Epidermal melanocyte (primary cell): ENCODE data around the gene HNRNPH2.

Source experiments
- DNase-seq: peaks from one replicate; pipeline ENCODE4 v3.0.0; 2011; ENCODE audit warnings: low spot score; ENCODE audit not compliant: insufficient read length

Gene HNRNPH2

DNA sequence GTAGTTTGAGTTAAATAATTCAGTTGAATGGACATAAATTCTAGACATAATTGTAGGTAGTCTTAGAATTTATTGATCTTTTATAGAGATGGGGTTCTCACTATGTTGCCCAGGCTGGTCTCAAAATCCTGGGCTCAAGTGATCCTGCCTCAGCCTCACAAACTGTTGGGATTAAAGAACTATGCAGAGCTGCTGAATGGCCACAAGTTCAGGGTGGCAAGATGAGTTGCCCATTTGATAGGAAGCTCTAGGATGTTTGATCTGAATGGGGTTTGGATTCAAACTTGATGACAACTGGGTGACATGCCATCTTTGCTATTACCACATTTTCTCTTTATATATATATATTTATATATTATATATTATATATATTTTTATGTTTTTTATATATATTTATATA lies 13.7 kb upstream of the HNRNPH2 start:
- DNase-seq: no peak

GRCh38 chrX:101395789-101396188 lies 12.2 kb upstream of the HNRNPH2 start:
- no peak for DNase-seq

DNA sequence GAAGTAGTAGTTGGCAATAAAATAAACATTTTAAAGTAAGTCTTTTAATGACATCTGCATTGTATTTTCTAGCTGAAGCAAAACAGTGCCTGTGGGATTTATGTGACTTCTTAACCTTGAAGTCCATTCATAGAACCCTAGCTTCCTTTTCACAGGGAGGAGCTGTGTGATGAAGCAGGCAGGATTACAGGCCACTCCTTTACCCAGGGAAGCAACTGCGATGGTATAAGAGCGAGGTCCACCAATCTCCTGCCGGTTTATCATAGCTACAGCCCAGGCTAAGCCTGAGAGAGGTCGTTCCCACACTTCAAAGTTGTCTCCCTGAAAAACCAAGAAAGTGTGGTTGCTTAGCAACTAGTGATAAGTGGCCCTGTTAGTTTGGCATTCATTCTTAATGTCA lies 10.2 kb upstream of the HNRNPH2 start:
- no peak for DNase-seq

DNA sequence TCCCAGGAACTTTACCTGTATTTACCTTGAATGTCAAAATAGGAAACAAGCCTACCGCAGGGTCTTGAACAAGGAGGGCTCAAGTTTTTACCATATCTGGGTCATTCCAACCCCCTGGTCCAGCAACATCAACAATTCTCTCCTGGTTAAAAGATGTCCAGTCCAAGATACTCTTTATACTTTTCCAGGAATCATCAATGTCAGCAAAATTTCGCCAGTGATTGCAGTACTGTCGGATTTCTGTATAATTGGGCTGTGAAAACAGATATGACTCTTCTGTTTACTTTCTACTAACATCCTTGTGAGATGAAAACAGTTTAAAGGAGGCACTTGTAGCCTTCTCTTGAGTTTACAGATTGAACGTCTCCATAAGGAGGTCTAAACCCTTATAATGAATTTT lies 9.3 kb upstream of the HNRNPH2 start:
- DNase-seq: no peak

DNA sequence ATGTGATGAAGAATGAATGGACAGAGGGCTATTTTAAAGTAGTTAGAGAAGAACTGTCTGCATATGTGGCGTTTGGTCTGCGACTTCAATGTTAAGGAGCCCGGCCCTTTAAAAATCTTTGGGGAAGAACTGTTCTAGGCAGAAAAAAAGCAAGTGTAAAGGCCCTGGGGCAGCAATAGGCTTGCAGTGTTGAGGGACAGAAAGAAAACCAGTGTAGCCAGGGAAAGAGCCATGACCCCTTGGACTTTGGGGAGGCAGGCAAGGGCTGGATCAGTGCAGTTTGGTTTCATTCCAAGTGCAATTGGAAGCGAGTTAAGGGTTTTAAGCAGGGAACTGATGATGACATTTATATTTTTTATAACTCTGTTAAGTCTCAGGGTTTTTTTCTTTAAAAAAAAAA lies 8.2 kb upstream of the HNRNPH2 start:
- no peak for DNase-seq

- DNase-seq: no peak
Observed at GRCh38 chrX:101407167-101407747, 765 bp upstream of the HNRNPH2 start.

DNA sequence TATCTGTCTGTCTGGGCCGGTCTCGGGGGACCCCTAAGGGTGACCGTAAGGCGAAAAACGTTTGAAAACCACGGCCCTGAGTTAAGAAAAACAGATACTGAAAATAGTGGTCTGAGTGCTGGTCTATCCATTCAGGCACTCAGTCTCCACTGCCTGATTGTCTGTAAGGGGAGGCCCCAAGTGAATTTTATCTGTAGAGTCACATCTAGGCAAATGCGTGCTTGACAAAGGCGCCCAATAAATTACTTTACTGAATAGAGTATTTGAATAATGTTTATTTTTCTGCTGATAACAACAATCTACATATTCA lies 465 bp downstream of the HNRNPH2 start:
- DNase-seq: no peak

DNA sequence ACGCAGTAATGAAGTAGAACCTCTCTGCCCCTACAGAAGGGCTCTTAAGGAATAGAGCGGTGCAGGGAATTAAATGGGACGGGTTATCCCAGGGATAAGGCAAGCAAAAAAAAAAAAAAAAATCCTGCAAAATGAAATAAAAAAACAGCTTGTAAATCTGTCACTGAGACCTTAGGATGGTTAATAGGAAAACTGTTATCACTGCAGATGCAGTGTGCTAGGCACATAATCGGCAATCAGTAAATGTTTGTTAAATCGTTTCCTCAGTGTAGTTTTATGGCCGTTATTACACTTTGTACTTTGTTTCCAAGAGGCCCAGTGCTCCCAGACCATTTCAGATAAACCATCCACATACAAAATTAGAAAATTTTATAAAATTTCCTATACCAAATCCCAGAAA lies 1.0 kb downstream of the HNRNPH2 start:
- DNase-seq: no peak

DNA sequence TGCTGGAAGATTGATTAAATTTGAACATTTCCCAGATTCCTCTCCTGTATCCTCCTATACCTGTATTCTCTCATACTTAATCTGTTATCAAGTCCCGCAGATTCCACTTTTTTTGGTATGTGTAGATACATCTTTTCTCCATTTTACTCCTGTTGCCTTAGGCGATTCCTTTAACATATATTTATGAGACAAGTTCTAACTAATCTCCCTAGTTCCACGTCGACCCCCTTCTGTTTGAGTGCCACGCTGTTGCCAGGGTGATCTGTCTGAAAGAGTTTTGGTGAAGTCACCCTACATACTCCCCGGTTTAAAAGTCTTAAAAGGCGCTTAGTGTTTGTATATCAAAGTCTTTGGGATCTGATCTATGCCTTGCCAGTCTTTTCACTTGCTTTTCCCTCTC lies 2.4 kb downstream of the HNRNPH2 start:
- DNase-seq: no peak

- DNase-seq: no peak
Observed at GRCh38 chrX:101411984-101412383, 4.0 kb downstream of the HNRNPH2 start.

GRCh38 chrX:101415180-101416145 lies 7.4 kb downstream of the HNRNPH2 start:
- peak; percentile 26 for DNase-seq

DNA sequence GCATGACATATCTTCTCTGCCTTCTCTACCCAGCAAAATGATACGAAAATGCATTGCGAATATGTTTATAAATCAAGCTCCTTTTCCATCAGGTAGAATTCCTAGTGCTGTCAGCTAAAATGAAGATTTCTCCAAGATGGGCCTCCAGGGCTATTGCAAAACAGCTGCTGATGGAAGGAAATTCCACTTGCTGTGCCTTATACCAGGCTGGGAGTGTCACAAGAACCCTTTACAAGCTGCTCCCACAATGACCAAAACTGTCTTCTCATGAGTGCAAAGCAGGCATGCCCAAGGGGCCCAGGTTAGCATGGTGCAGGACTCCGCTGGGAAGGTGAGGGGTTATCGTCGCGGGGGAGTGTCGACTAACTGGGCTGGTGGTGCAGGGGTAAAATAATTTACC lies 8.7 kb downstream of the HNRNPH2 start:
- DNase-seq: no peak

- no peak for DNase-seq
Observed at GRCh38 chrX:101417190-101417589, 9.2 kb downstream of the HNRNPH2 start.

DNA sequence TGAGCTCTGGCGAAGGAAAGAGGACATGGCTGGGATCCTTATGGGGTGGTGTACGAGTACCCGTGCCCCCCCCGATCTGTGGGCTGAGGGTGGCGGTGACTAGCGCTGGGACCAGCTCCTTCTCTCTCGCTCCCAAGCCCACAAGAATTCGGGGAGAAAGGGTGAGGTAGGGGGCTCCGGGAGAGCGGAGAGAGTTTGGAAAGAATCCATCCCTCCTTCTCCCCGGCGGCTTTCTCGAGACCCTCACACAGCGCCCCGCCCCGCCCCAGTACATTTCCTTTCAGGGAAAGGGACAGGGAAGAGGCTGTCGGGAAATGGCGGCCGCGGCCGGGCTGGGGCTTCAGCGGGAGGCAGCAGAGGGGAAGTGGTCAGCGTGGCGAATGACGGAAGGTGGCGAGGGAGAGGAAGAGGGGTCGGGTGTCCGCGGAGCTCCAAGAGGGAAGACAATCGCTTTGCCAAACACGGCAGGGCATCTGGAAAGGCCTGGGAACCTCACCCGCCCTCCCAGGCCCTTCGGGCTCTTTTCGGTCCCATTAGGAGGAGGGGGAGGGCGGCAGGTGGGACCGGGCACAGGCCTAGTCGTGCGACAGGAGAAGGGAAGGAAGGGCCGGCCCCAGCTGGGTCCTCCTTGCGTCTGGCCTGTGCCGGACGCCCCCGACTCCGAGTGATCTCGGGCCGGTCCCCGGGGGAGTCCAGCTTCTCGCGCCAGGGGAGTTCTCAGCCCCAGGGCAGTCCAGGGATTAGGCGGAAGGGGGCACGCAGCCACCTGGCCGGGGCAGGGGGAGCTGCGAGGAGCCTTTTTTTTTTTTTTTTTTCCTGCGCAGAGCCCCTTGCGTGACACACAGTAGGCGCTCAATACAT lies 10.2 kb downstream of the HNRNPH2 start:
- DNase-seq: no peak

GRCh38 chrX:101419489-101419888 lies 11.5 kb downstream of the HNRNPH2 start:
- DNase-seq: no peak

- DNase-seq: no peak
Observed at GRCh38 chrX:101427954-101428353, 19.9 kb downstream of the HNRNPH2 start.

DNA sequence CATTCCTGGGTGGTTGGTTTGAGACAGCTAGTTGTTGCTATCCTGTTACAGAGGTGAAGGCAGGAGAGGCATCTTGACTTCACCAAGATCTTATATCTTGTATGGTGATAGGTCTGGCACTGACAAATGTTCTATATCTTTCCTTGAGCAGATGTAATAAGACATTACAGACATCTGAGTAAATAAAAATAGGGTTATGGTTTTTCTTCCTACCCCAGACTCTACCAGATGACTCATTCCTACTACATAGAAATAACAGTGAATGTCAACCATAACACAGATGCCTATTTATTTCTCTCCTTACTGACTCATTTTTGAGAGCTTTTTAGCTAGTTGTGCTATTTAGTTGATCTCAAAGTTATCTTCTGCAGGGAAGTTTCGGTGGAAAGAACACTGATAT lies 21.9 kb downstream of the HNRNPH2 start:
- DNase-seq: peak; percentile 17

DNA sequence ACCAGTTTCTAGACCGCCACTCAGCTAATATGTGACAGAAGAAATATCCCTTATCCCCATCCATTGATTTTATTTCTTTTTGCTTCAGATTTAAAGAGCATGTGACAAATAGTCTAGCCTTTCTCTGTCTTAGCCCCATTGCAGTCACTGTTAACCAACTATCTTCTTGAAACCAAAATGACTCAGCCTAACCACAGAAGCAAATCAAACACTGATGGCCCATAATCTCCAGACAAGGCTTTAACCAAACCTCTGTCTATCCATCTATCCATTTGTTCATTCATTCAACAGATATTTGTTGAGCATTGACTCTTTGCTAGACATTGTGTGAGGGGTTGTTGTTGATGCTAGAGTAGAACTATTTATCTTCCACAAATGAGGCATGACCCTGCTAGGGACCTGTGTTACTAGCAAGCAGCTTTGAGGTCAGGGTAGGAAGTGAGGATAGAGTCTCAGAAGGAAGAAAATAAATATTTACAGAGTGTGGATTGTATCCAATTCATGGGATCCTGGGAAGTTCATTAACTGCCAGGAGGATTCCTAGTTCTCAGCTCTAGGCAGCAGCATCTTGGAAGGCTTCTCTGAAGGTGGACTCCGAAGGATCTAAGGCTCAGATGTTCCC lies 22.5 kb downstream of the HNRNPH2 start:
- no peak for DNase-seq

GRCh38 chrX:101442085-101442484 lies 34.1 kb downstream of the HNRNPH2 start:
- no peak for DNase-seq

- DNase-seq: no peak
Observed at GRCh38 chrX:101449279-101449678, 41.3 kb downstream of the HNRNPH2 start.

DNA sequence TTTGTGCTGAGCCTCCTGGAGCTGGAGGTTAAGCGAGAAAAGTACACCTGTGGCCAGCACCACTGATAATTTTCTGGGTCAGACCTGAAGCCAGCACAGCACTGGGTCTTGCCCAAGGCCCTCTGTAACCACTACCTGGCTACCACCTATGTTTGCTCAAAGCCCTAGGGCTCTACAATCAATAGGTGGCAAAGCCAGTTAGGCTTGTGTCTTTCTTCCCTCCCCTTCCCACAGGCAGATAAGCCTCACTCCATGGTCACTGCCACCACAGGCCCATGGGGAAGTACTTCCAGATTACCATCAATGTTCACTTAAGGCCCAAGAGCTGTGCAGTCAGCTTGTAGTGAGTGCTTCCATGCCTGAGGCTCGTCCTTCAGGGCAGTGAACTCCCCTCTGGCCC lies 42.1 kb downstream of the HNRNPH2 start:
- no peak for DNase-seq

DNA sequence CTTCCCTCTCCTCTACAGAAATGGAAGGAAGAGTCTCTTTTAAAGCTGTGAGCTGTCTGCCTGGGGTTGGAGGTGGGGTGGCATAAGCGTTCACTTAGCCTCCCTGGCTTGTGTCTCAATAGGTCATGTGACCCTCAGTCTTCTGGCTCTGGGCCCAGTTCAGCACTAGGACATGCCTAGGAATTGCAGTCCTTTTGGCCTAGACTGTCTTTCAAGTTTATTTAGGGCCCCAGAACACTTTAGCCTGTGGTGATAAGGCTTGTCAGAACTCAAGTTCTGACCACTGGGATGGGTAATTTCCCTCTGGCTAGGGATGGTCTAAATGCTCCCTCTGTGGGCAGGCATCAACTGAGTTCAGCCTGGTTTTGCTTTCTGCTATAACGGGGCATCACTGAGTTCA lies 42.9 kb downstream of the HNRNPH2 start:
- no peak for DNase-seq
